A673 (cell line): ENCODE results near the gene DOCK1.

ENCODE experiments used
- CTCF ChIP-seq: fragments of 300-800, 200-600 bp; sonication (generic); conservative IDR thresholded peaks from 2 replicates; pipeline ENCODE4 v1.5.1; 2017; ENCODE audit warnings: low read depth, mild to moderate bottlenecking, antibody characterized with exemption, low read length, moderate library complexity, mixed read lengths
- EZH2 ChIP-seq: fragments of 200-600 bp; sonication (generic); IDR thresholded peaks from 2 replicates; pipeline ENCODE4 v1.6.1; 2017; ENCODE audit warnings: borderline replicate concordance, low read depth, mild to moderate bottlenecking, mixed read lengths, antibody characterized with exemption, low read length; ENCODE audit not compliant: poor library complexity, severe bottlenecking

DNA sequence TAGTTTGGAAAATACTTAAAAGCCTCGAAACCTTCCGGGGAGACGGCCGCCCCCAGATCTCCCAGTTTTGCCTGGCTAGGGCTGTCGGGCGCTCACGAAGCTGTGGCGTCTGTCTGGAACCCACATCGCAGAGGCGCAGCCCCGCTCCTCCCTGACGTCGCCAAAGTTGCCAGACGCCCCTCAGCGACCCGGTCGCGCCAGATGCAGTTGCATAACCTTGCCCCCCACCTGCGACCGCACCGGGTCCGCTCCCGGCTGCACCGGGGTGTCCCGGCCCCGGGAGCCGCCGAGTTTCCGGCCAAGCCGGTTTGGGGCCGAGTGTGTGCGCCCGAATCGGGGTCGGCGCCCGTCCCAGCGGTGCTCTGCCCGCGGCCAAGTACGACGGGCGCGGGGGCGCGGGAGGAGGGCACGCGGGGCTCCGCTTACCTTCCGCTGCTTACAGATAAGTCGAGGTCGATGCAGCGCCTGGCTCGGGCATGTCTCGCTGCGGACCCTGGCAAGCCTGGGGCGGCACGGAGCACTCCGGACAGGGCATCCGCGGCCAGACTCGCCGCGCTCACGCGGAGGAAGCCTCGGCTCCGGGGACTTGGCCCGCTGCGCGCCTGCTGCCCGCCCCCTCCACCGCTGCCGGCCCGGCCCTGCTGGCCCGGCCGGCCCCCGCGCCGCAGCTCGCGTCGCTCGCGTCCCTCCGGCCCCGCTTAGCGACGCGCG is 290.5 kb downstream of the DOCK1 start:
- no peak for TF ChIP-seq CTCF
- TF ChIP-seq EZH2 = peak; percentile 64
